HEK293T (cell line): ENCODE measurements around the gene RPTOR.

Experiments
- CTCF ChIA-PET: fragments of 350-600 bp; formaldehyde crosslinking; extraction: SDS; loops from one replicate; lab custom pipeline; 2021; ENCODE audit warnings: antibody characterized with exemption, inconsistent platforms; lab: Yijun Ruan, JAX
- POLR2A ChIA-PET: fragments of 350-600 bp; formaldehyde crosslinking; extraction: SDS; loops from one replicate; lab custom pipeline; 2020; ENCODE audit warnings: antibody characterized with exemption, inconsistent platforms; lab: Yijun Ruan, JAX
- DNase-seq: peaks from one replicate; pipeline ENCODE4 v3.0.0; 2012; ENCODE audit warnings: mixed read lengths; ENCODE audit errors: extremely low spot score
- ARNT ChIP-seq: fragments of 450-650 bp; IDR thresholded peaks from 2 replicates; pipeline ENCODE4 v1.6.1; 2017; ENCODE audit warnings: mild to moderate bottlenecking
- BHLHE40 ChIP-seq: fragments of 450-650 bp; IDR thresholded peaks from 2 replicates; pipeline ENCODE4 v1.6.1; 2016; ENCODE audit warnings: mild to moderate bottlenecking, moderate library complexity, borderline replicate concordance
- CTBP1 ChIP-seq: fragments of 450-650 bp; IDR thresholded peaks from 2 replicates; pipeline ENCODE4 v1.6.1; 2016; ENCODE audit warnings: borderline replicate concordance
- ELF4 ChIP-seq: fragments of 450-650 bp; IDR thresholded peaks from 2 replicates; pipeline ENCODE4 v1.6.1; 2017; ENCODE audit warnings: antibody characterized with exemption
- FOXA1 ChIP-seq: fragments of 450-650 bp; IDR thresholded peaks from 2 replicates; pipeline ENCODE4 v1.6.1; 2016; ENCODE audit warnings: mild to moderate bottlenecking
- FOXK2 ChIP-seq: fragments of 450-650 bp; IDR thresholded peaks from 2 replicates; pipeline ENCODE4 v1.6.1; 2016; ENCODE audit warnings: mild to moderate bottlenecking
- FOXM1 ChIP-seq: fragments of 450-650 bp; IDR thresholded peaks from 2 replicates; pipeline ENCODE4 v1.6.1; 2017; ENCODE audit warnings: mild to moderate bottlenecking, borderline replicate concordance
- HDGF ChIP-seq: fragments of 450-650 bp; IDR thresholded peaks from 2 replicates; pipeline ENCODE4 v1.6.1; 2017; ENCODE audit warnings: antibody characterized with exemption, borderline replicate concordance
- L3MBTL2 ChIP-seq: fragments of 450-650 bp; conservative IDR thresholded peaks from 2 replicates; pipeline ENCODE4 v1.6.1; 2016; ENCODE audit warnings: mild to moderate bottlenecking
- LEF1 ChIP-seq: fragments of 450-650 bp; IDR thresholded peaks from 2 replicates; pipeline ENCODE4 v1.6.1; 2017; ENCODE audit warnings: mild to moderate bottlenecking, borderline replicate concordance
- NFRKB ChIP-seq: fragments of 450-650 bp; IDR thresholded peaks from 2 replicates; pipeline ENCODE4 v1.6.1; 2016; ENCODE audit warnings: mild to moderate bottlenecking, moderate library complexity
- PKNOX1 ChIP-seq: fragments of 450-650 bp; IDR thresholded peaks from 2 replicates; pipeline ENCODE4 v1.6.1; 2016
- SP1 ChIP-seq: fragments of 450-650 bp; IDR thresholded peaks from 2 replicates; pipeline ENCODE4 v1.6.1; 2017
- SUZ12 ChIP-seq: fragments of 450-650 bp; IDR thresholded peaks from 2 replicates; pipeline ENCODE4 v1.6.1; 2016; ENCODE audit warnings: mild to moderate bottlenecking
- TARDBP ChIP-seq: fragments of 450-650 bp; IDR thresholded peaks from 2 replicates; pipeline ENCODE4 v1.6.1; 2016
- ZNF384 ChIP-seq: fragments of 450-650 bp; IDR thresholded peaks from 2 replicates; pipeline ENCODE4 v1.6.1; 2016

The RPTOR gene

GRCh38 chr17:80885947-80886582 is 341.4 kb downstream of the RPTOR start:
- no peak for DNase-seq
- POLR2A ChIA-PET, result no interaction called here
- CTCF ChIA-PET, result interaction anchor here (2.8 kb wide), 1 partner anchor 13 kb away, joined by 7 read pairs; no protein-coding TSS in a partner anchor
- no peak for TF ChIP-seq SP1
- no peak for TF ChIP-seq ZNF384
- TF ChIP-seq HDGF, result no peak
- TF ChIP-seq FOXA1, result no peak
- no peak for TF ChIP-seq LEF1
- TF ChIP-seq BHLHE40, result no peak
- TF ChIP-seq L3MBTL2, result no peak
- no peak for TF ChIP-seq CTBP1
- TF ChIP-seq PKNOX1, result no peak
- TF ChIP-seq SUZ12, result no peak
- no peak for TF ChIP-seq TARDBP
- TF ChIP-seq FOXK2, result no peak
- no peak for TF ChIP-seq FOXM1
- no peak for TF ChIP-seq NFRKB
- TF ChIP-seq ARNT, result no peak
- TF ChIP-seq ELF4, result no peak

- CTCF ChIA-PET, result interaction anchor here (2.8 kb wide), 1 partner anchor 12 kb away, joined by 7 read pairs; no protein-coding TSS in a partner anchor
- TF ChIP-seq FOXK2 (no peak), ELF4 (no peak), CTBP1 (no peak), FOXM1 (no peak), FOXA1 (no peak), HDGF (no peak), L3MBTL2 (no peak), NFRKB (no peak), TARDBP (no peak), ARNT (no peak), ZNF384 (no peak), BHLHE40 (no peak), SP1 (no peak), PKNOX1 (no peak), SUZ12 (no peak), LEF1 (no peak)
- no peak for DNase-seq
- POLR2A ChIA-PET, result no interaction called here
Measured at GRCh38 chr17:80886641-80887573, 342.3 kb downstream of the RPTOR start.

- CTCF ChIA-PET, result interaction anchor here (2.8 kb wide), 1 partner anchor 12 kb away, joined by 7 read pairs; no protein-coding TSS in a partner anchor
- TF ChIP-seq HDGF (no peak), BHLHE40 (no peak), TARDBP (no peak), ARNT (no peak), L3MBTL2 (no peak), LEF1 (no peak), PKNOX1 (no peak), ZNF384 (no peak), SP1 (no peak), FOXM1 (no peak), FOXA1 (no peak), FOXK2 (no peak), ELF4 (no peak), CTBP1 (no peak), NFRKB (no peak), SUZ12 (no peak)
- DNase-seq, result no peak
- POLR2A ChIA-PET, result no interaction called here
Measured at GRCh38 chr17:80887639-80888175, 343.1 kb downstream of the RPTOR start.

GRCh38 chr17:80888276-80889160 is 343.9 kb downstream of the RPTOR start:
- CTCF ChIA-PET, result interaction anchor here (2.8 kb wide), 1 partner anchor 11 kb away, joined by 7 read pairs; no protein-coding TSS in a partner anchor
- POLR2A ChIA-PET, result no interaction called here
- TF ChIP-seq TARDBP, result no peak
- TF ChIP-seq HDGF, result no peak
- no peak for TF ChIP-seq ARNT
- TF ChIP-seq SUZ12, result no peak
- TF ChIP-seq BHLHE40, result no peak
- no peak for TF ChIP-seq L3MBTL2
- no peak for TF ChIP-seq ELF4
- no peak for TF ChIP-seq ZNF384
- TF ChIP-seq FOXA1, result no peak
- DNase-seq, result no peak
